GM19328 (cell line): ENCODE results near the gene NR2C1.

Experiments used
- ATAC-seq: cut with Tn5 transposase; IDR thresholded peaks from one replicate; pipeline ENCODE4 v1.9.1; 2021; ENCODE audit warnings: mild to moderate bottlenecking, moderate library complexity; ENCODE audit not compliant: unreplicated experiment

The NR2C1 gene

DNA sequence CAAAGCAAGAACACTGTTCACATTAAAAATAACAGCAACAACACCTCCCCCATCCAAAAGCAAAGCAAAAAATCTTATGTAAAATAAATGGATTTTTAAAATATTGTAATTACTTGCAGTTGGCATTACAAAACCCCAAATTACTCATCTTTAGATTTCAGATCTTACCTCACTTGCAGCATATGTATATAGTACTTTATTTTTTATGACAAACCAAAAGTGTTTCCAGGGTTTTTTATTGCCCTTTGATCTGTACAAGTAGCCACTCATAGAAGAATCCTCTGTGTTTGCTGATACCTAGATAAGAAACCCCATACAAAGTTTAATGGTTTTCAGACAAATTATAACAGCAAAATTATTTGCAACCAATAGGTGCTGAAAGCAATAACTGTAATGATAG lies 12.2 kb upstream of the NR2C1 start:
- no peak for ATAC-seq

GRCh38 chr12:95083938-95084337 lies 10.5 kb upstream of the NR2C1 start:
- no peak for ATAC-seq

DNA sequence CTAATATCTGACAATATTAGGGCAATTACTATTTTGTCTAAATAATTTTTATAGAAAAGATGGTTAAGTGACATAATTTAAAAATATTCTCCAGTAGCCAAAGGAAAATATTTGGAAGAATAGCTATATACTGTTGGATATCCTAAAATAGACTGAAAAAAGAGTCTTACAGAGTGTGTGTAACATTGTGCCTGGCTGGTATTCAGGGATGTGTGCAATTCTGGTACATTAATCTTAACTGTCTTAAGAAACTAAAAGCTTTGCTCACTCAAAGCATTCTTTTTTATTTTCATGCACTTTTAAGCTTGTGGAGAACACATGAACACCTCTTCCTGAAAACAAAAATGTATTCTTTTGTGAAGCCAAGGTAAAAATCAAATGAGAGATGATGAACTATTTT lies 10.1 kb upstream of the NR2C1 start:
- ATAC-seq, result no peak

DNA sequence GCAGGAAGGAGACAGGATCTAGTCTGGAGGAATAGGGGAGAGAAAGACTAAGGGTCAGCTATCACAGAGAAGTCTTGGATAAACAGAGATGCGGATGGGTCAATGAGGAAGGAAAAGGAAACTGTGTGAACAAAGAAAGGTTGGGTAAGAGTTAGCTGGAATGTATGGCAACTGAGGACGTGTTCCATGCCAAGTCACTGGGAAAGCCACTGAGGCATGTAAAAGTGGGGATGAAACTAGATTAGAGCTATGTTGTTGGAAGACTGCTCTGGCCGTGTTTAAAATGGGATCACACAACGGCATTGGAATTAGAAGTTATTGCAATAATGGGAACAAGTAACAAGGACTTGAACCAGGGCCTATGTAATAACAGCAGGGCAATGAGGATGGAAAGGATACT lies 3.9 kb upstream of the NR2C1 start:
- no peak for ATAC-seq

- no peak for ATAC-seq
Measured at GRCh38 chr12:95074766-95075165, 1.3 kb upstream of the NR2C1 start.

GRCh38 chr12:95073698-95074520 lies 491 bp upstream of the NR2C1 start:
- no peak for ATAC-seq

DNA sequence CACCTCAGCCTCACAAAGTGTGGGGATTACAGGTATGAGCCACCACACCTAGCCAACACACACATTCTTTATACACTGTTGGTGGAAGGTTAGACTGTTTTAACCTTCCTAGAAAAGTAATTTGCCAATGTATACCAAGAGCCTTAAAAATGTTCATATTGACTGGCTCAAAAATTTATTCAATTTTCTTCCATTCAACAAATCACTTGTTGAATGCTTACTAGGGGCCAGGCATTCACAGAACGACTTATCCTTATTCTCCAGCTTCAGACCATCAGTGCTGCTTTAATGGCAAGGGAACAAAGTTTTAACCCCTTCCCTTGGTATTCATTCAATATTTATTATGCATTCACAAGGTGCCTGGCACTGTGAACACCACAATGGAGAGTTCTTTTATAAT lies 3.0 kb downstream of the NR2C1 start:
- no peak for ATAC-seq

DNA sequence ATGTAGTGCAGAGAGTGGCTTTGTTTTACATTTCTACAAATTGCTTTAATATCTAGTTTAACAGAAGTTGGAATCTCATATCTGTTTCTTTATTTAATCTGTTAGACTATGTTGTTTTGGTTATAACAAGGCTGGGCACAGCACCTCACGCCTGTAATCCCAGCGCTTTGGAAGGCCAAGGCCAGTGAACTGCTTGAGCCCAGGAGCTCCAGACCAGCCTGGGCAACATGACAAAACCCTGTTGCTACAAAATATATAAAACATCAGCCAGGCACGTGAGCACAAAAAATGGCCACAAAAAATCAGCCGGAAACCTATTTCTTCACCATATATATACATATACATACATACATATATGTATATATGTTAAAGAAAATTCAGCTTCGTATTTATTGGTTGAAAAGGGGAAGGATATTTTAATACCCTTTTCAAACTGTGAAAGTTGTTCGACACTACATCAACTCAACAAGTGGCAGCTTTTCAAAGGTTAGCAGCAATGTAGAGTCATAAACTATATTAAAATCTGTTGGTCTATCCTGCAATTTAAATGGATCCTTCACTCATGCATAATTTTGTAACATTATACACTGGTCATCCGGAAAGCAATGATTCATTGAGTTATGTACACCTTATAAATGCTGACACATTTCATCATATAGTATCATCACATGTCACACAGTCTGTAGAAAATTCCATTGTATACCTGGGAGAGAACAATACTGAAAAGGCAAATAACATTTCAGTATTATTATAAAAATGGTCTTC lies 7.1 kb downstream of the NR2C1 start:
- ATAC-seq, result no peak

DNA sequence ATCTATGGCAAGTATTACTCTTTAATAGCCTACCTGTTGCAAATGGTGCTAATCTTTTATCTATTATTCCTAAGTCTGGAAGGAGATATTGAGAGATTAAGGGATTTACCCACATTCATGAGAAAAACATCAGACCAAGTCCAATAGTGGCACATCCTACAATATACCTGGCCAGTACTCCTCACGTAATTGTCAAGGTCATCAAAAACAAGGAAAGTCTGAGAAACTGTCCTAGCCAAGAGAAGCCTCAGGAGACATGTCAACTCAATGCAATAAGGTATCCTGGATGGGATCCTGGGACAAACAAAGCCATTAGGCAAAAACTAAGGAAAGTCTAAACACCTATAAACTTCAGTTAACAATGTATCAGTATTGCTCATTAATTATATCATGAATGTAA lies 12.5 kb downstream of the NR2C1 start:
- ATAC-seq, result no peak

DNA sequence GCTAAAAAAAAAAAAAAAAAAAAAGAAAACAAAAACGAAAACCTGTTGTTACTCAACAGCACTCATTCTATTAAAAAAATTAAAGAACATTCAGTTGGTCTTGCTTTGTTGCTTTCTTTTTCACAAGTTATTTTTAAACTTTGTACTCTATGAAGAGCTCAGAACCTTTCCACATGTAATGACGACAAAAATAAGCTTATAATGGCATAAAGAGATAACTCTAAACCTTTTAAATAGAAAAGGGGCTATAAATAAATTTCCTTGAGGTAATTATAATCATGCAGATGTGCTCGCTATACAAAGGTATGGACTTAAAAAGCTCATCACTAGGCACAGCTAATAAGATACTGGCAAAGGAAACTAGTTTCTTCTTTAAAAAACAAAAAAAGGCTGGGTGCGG lies 13.4 kb downstream of the NR2C1 start:
- no peak for ATAC-seq

GRCh38 chr12:95057424-95057823 lies 16.0 kb downstream of the NR2C1 start:
- no peak for ATAC-seq

DNA sequence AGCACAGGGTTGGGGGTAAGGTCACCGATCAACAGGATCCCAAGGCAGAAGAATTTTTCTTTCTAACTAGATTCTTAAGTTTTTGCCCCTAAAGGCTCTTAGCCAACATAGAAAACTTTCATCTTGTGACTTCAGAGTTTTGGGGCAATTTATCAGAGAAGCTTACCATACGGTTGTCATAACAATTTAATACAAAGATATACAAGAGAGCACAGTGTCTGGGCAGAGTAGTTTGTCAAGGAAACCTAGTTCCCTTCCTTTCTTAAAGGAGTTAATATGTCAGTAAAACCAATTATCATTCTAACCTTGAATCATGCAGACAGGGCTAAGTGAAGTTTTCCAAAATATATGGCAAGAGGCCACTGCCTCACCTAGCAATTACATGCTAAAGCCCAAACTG lies 18.4 kb downstream of the NR2C1 start:
- ATAC-seq, result no peak

DNA sequence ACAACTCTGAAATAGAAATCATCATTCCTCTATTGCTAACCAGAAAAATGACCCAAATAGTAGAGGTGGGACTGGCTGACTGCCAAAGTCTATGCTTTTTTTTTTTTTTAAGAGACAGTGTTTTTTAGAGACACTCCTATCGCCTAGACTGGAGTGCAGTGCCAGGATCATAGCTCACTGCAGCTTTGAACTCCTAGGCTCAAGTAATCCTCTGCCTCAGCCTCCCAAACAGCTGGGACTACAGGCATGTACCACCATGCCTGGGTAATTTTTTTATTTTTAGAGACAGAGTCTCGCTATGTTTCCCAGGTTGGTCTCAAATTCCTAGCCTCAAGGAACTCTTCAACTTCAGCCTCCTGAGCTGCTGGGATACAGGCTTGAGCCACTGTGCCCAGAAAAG lies 19.2 kb downstream of the NR2C1 start:
- no peak for ATAC-seq

GRCh38 chr12:95051241-95051640 lies 22.2 kb downstream of the NR2C1 start:
- no peak for ATAC-seq

- ATAC-seq, result no peak
Measured at GRCh38 chr12:95037906-95038305, 35.5 kb downstream of the NR2C1 start.

DNA sequence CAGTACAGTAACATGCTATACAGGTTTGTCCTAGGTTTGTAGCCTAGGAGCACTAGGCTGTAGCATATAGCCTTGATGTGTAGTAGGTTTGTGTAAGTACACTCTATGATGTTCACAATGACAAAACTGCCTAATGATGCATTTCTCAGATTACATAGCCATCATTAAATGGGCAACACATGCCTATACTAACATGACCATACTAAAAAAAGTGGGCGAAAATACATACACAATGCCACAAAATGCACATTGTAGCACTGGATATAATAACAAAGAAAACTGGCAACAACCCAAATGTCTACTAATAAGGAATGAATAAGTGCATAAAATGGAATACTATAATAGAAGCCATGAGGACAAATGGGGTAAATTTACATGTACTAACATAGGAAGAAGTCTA lies 38.7 kb downstream of the NR2C1 start:
- ATAC-seq, result no peak

- ATAC-seq, result no peak
Measured at GRCh38 chr12:95022477-95022876, 50.9 kb downstream of the NR2C1 start.

DNA sequence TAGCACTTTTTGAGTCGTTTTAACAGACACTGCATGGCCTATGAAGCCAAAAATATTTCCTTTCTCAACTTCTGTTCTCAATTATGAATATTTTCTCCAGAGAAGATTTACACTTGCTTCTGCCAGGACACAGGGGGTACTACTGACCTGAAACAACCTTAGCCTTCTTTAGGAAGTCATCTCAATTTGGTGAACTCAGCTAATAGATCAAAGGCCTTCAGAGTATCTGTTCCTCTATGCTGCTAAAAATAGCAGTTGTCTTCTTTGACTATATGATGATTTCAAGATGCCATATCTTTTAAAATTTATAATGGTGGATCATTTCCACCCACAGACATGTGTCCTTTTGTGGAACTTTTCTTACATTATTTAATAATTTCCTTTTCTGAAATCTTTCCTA lies 55.9 kb downstream of the NR2C1 start:
- no peak for ATAC-seq

DNA sequence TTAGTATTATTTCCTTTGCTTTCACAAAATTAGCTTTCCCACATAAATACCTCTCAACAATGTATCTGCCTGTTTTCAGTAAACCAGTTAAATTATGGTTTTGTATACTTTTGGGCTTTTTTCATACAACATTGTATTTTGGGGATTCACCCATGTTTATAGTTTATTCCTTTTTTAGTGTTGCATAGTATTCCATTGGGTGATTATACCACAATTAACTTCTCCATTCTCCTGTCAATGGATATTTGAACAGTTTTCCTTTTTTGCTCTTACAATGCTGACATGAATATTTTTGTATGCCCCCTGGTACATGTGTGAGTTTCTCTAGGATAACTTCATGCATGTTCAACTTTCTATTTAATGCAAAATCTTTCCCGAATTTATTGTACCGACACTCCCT lies 57.3 kb downstream of the NR2C1 start:
- no peak for ATAC-seq

- ATAC-seq, result no peak
Measured at GRCh38 chr12:95014554-95014953, 58.9 kb downstream of the NR2C1 start.

DNA sequence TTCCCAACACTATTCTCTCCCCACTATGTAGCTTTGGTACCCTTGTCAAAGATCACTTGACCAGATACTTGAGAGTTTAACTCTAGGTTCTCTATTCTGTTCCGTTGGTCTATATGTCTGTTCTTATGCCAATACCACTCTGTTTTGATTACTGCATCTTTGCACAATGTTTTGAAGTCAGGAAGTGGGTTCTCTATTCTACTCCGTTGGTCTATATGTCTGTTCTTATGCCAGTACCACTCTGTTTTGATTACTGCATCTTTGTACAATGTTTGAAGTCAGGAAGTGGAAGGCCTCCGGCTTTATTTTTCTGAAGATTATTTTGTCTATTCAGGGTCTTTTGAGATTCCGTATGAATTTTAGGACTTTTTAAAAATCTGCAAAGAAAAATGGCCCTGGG lies 67.2 kb downstream of the NR2C1 start:
- no peak for ATAC-seq

GRCh38 chr12:95004610-95005009 lies 68.8 kb downstream of the NR2C1 start:
- ATAC-seq, result no peak

- no peak for ATAC-seq
Measured at GRCh38 chr12:95003921-95004272, 69.5 kb downstream of the NR2C1 start.
